HG03196 (cell line): ENCODE measurements around the gene CLK4.

ENCODE experiments used
- ATAC-seq: cut with Tn5 transposase; IDR thresholded peaks from one replicate; pipeline ENCODE4 v1.9.1; 2021; ENCODE audit not compliant: unreplicated experiment

Gene CLK4

DNA sequence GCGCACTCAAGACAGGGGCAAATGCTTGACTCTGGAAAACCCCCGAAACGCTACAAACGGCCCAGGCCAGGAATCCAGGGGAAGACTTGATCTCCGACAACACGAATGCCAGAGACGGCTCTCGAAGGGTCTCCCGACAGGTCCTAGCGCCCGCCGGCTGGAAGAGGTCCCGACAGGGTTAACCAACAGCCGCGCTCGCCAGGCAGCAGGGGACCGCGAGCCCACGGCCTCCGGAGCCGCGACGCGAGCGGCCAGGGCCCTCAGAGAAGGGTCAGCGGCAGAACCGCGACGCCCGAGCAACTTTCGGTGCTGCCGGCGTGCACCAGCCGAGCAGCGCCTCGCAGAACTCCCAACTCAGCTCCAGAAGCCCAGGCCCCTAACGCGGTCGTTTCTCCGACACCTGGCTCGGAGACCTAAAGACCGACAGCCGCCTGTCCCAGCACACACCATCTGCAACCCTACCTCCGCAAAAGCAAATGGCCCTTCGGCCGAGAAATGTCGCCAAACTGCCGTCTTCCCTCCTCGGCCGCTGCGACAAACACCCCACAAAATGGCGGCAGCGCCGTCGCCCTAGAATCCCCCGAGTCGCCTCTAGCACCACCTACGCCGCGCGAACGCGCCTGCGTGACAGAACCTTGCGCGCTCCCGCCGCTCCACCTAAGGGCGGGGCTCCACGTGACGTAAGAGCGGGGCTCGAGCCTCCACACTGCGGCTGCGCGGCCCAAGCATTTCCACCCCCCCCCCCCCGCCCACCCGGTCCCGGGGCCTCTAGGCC is at the start of gene CLK4:
TSS of gene CLK4 (minus strand) at position 567 of the 775 bp plus-strand sequence. CDS start 3,634 bp downstream, outside the sequence.
- peak; percentile 86 for ATAC-seq

DNA sequence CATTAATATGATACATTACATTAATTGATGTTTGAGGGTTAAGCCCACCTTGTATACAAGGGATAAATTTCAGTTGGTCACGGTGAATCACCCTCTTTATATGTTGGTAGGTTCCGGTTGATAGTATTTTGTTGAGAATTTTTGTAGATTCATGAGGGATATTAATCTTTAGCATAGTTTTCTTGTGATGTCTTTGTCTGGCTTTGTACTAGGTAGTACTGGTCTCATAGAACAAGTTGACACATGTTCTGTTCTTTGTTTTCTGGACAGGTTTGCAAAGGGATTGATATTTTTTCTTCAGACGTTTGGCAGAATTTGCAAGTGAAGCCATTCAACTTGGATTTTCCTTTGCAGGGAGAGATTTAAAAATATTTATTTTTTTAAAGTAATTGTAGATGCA is 49.1 kb upstream of the CLK4 start:
- ATAC-seq, result no peak

DNA sequence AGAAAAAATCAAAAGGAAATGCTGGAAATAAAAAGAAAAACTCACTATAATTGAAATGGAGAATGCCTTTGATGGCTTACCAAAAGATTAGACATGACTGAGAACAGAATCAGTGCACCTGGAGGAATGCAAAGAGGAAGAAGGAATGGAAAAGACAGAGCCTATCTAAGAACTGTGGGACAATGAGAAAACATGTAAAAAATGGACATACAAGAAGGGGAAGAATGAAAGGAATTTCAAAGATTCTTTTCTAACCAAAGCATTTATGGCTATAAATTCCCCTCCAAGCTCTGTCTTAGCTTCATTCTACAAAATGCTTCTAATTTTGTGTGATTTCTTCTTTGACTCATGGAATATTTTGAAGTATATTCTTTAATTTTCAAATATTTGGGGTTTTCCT is 47.5 kb upstream of the CLK4 start:
- ATAC-seq, result no peak

DNA sequence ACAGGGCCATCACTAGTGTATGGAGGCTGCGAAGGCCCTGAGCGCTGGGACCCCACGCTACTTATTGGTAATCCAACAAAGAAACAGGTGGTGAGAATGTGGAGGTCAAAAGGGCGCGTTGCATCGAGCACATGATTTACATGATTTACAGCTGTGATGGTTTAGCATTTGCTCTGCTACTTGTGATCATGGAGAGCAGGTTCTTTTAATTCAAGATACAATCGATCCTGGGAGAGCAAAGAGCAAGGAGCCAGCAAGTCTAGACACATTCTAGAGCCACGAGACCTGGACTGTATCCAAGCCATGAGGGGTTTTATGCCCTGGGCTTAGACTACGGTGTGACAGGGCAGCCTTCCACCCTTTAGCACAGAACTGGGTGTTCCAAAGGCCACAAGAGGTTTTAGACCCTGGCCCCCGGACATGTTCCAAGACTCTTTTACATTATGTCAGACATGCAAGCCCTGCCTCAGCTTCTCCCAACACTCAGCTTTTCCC is 47.0 kb upstream of the CLK4 start:
- ATAC-seq, result no peak

DNA sequence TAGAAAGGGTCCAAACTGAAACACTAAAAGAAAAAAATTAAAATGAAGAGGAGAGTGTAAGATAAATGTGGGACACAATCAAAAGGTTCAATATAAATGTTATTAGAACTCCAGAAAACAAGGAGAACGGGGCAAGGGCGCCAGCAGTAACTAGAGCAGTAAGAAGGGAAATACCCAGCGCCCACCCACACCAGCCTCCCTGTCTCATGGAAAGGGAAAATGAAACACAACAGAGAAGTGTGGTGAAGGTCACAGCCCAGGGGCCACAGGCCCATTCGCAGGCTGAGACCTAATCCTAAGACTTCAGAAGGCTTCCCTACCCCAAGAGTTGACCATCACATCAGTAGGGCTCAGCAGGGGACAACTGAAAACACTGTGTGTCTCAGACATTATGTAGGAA is 45.8 kb upstream of the CLK4 start:
- ATAC-seq, result no peak

DNA sequence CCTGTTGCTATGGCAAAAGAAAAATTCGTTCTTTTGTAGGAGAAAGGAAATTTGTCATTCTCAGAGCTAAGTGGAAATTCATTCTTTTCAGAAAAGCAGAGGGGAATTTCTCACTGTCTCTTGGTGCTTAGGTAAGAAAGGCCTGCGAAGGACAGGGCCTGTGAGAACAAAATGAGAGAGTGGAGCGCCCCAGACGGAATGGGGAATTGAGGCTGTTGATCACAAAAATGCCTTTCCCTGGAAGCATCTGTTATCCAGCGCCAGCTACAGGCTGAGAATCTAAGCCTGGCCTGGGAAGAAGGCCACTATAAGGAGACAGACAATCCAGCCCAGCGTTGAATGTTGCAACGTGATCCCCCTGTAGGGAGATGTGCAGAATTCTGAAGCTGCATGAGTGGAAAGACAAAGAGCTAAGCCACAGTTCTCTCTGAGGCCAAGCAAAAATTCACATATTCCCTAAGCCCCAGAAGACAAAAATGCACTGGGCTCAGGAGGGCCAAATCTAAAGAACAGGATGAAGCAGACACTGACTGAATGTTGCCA is 44.8 kb upstream of the CLK4 start:
- no peak for ATAC-seq

DNA sequence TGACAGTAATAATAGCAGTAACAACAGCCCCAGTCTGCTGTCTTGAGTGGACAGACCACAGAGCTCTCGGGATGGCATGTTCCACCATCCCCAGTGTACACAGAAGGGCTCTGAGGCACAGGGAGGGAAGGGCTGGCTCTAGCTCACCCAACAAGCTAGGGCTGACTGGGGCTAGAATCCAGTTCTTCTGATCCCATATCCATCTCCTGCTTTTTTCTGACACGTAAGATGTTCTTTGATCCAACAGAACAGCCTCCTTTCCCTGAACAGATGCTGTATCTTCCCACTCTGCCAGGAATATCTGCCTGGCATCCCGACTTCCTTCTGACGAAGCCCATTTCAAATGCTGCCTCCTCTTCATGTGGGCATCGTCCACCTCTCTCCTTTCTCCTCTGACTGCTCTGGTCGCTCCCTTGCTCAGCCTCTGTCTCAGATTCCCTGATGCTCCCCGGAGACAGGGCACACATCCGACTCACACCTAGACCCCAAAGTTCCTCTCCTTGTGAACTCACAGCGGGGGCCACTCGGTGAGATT is 43.6 kb upstream of the CLK4 start:
- ATAC-seq, result no peak

DNA sequence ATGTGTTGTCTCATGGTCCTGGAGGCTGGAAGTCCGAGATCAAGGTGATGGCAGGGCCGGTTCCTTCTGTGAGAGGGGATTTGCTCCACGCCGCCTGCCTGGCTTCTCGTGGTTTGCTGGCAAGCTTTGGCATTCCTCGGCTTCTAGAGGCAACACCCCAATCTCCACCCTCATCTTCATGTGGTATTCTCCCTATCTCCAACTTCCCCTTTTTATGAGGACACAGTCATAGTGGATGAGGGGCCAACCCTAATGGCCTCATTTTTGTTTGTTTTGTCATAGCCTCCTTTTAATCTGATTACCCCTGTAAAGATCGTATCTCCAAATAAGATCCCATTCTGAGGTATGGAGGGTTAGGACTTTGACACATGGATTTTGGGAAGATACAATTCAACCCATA is 41.7 kb upstream of the CLK4 start:
- ATAC-seq, result no peak

DNA sequence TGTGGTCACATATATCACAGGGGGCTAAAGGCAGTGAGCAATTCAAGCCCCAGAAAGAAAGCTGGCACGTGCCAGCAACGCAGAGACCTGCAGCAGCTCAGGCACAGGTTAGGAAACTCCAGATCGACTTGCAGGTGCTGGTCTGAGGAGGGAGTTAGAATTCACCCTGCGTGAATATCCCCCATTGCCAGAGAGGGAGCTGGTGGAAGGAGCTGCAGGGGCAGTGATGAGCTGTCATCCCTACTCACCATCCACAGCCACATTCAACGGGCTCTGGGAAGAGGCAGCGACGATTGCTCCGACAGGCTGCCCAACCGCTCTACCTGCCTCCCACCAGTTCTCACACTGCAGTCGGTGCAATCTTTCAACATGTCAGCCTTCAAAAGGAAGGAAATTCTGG is 40.8 kb upstream of the CLK4 start:
- ATAC-seq, result no peak

DNA sequence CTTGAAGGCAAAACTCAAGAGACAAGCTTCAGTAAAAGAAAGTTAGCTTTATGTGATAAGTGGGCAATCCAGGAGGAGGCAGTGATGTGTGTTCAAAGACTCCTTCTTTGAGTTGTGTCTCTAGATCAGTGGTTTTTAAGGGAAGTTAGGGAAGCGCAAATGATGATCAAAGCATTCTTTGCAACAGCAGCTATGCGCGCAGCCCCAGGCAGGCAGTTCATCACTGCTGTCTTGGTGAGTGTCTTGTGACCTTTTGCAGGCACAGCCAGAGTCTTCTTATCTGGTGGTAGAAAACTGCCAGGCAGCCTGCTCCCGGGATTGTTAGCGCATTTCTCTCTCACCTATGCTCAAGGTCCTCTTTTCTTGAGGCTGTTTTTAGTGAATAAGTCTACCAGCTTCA is 40.3 kb upstream of the CLK4 start:
- no peak for ATAC-seq

DNA sequence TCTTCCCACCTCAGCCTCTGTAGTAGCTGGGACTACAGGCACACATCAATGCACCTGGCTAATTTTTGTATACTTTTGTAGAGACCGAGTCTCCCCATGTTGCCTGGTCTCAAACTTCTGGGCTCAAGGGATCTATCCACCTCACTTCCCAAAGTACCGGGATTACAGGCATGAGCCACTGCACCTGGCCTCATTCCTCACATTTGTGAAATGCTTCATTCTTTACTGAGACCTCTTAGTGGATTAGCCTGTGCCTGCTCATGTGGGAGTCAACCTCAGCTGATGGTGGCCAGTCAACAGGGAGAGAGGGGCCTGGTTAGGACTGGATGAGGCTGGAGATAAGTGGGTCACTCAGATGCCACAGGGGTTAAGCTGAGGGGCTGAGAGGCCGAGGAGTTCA is 37.3 kb upstream of the CLK4 start:
- no peak for ATAC-seq

DNA sequence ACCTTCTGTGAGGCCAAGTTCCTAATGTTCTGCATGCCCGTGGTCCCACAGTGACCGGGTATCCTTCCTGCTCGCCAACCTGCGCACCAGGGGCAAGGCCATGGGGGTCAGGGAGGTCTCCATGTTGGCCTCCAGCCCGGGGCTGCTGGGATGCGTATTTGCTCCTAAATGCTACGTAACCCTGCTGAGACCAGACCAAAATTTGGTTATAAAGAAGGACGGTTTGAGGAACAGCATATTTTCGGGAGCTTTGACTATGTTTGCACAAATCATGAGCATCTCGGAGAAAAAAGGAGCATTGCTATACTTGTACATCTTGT is 35.7 kb upstream of the CLK4 start:
- no peak for ATAC-seq

DNA sequence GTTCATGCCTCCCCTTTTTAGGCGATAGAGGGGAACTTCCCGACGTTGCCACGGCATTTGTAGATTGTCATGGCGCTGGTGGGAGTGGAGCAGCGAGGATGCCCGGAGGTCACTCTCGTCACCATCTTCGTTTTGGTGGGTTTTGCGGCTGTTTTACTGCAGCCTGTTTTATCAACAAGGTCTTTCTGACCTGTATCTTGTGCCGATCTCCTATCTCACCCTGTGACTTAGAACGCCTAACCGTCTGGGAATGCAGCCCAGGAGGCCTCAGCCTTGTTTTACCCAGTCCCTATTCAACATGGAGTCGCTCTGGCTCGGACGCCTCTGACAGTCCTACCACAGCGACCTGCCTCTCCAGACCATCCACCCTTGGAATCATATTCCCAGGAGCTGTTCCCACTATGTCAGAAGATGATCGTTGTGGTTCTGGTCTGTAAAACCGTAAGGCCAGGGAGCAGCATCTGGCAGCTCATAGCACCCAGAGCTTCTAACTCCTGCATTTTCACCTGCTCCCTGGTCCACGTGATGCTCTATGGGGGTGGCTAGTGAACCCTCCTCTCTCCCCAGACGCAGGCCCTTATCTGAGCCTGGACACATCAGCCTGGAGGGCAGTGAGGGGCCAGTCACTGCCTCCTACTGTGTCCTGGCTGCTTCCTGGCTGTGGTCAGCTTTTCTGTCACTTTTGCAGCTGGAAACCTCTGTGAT is 35.1 kb upstream of the CLK4 start:
- ATAC-seq, result no peak

DNA sequence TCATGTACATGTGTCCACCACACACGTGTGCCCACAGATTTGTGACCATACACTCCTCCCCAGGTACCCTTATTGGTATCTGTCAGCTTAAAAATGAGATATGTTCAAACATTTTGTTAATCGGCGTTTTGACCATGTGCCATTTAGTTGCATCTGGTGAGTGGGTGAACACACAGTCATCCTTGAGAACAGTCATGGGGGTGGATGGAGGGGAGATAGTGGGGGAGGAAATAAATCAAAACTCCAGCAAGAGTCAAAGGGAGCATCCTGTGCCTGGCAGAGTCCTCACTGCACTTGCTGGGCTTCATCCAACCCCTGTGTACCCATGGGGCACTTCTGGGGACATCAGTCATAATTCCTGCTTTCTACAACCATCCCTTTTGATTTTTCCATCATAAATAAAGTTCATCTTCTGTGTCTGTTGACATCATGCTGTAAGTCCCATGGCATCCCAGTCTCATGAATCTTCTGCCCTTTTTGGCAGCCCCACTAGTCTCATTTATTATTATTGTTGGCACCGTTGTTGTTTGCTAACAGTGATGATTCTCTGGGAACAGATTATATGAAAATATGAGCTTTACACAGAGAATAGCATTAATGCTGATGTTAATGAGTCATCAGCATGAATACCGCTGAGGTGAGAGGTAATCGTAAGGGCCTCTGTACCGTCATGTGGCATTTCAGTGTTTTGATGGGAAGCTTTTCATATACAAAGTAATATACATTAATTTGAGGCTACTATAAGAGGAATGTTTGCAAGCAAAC is 24.4 kb upstream of the CLK4 start:
- no peak for ATAC-seq

DNA sequence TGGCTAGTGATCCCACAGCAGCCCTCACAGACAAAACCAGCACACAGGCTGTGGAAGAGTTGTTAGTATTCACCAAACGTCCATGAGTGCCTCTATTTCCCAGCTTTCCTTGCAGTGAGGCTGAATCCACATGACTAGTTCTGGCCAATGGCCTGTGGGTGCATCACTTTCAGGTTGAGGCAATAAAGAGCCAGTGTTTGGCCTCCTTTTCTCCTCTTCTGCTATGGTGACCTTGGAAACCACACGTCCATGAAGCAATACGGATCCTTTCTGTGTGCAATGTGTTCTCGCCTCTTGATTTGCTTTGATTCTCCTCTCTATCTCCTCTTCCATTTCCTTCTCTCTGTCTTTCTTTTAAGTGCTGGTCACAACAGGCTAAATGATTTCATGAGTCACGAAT is 23.4 kb upstream of the CLK4 start:
- ATAC-seq, result no peak

DNA sequence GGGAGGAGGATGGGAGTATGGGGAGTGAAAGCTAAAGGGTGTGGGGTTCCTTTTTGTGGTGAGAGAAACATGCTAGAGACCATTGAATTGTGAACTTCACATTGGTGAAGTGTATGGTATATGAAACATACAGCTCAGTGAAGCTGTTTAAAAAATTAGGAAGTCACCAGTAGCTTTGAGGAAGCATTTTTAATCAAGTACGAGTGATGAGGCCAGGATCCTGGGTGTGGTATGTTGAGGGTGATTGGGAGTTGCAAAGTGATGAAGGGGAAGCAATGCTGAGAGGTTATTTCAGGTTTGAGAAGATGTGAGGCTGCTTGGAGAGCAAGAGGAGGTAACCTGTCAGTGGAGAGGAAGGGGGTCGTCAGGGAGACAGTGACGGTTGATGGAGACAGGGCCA is 22.7 kb upstream of the CLK4 start:
- no peak for ATAC-seq

DNA sequence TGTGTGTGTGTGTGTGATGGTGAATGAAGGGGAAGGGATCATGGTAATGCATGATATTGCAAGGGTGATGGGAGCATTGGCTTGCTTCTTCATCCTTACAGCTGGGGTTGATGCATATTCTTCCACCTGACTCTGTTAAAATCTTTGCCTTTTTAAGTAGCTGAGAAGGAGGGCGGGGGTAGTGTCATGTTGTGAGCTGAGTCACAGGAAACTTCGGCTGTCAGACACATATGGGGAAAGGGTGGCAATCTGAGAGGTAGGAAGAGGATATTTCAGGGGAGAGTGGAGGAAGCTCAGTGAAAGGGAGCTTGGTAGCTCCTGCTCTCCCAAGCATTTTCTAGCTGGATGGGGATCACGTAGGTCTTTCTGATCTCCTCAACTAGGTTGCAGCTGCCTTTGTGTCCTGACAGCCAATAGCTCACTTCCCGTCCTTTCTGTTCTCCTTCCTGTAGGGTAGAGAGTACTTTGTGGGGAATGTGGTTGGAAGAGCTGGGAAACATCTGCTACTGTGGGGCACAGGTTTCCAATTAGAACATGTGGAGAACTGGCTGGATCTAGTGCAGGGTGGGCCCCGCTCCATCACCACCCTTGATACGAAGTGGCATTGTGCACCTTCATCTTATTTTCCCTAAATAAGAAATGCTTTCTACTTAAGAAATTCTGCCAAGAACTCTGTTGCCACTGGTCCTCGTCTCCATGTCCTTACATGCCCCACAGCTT is 18.1 kb upstream of the CLK4 start:
- ATAC-seq, result no peak

DNA sequence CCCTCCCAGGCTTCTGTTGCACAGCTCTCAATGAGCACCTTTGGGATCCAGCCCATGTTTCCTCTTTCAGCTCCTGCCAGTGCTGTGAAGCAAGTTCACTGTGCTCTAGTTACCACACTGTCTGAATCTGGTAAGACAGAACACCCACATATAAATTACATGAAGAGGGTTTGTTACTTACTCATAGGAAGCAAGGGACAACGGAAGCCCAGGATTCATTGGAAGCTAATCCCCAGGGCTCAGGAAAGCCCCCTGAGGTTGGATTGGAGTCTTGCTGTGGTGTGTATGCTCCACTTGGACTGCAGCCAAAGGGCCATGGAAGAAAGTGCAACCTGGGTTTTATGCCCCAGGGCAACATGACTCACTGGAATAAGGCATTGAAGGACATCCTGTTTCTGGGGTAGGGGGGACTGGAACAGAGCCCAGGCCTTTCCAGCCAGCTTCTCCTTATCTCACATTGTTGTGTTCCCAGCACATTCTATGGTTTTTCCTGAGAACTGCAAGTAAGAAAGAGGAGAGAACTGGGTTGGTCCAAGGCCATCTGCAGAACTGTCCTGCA is 15.6 kb upstream of the CLK4 start:
- ATAC-seq, result no peak

DNA sequence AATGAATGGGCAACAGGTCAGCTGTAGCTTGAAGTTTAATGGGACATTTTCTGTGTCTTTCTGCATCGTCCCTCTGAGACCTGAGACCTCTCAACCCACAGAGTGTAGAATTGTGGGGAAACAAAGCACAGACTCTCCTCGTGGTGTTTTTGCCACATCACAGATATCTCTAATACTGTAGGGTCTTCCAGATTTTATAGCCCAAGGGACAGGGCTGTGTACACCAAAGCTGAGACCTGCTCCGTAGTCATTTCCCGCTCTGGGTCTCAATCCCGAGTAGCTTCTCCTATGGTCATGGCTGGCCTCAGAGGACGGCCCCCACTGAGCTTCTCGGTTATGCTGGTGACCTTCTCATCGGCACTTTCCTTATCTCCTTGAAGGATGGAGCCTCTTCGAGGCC is 14.9 kb upstream of the CLK4 start:
- ATAC-seq, result no peak

DNA sequence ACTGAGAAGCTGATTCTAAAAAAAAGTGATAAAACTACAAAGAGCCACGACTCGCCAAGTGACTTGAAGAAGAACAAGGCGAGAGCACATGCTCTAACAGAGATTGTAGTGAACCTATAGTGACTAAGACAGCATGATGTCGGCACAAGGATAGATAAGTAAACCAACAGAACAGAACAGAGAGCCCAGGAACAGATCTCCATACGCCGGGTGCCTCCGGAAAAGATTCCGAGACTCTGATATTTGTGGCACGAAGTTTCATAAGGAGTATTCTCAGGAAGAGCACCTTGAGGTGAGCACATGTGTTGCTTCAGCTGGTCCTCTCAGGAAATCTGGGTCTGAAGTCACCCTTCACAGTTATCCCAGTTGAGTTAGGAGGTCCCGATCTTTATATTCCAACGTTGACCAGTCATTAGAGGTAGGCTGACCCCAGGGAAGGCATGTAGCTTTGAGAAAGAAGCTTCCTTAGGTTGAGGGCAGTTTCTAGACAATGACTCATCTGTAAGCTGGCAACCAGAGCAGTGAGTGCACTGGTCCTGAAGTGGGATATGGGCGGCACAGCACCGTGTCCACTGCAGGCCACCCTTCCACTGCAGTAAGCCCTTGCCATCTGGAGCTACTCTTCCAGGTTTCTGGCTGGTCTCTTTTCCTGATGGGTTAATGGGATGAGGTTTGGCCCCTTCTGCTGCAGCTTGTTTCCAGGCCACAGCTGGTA is 13.6 kb upstream of the CLK4 start:
- no peak for ATAC-seq
